IMR-90 (cell line): Measurements from ENCODE around the gene BRIP1. TPM values are rescaled to one million over a fixed set of nuclear protein-coding genes. Genes with fewer than 3 reads are reported as not detected.
"Not testable (repeated sequence)": the region's sequence is repeated elsewhere in the genome, so short reads cannot be mapped to it uniquely, and the experiment has no call there.

Experiments
- ATAC-seq: fragments of 200-7000 bp; cut with Tn5 transposase; 2 replicates; pipeline ENCODE4 v1.9.1; 2020; ENCODE audit warnings: low read depth, mild to moderate bottlenecking, moderate library complexity
- BruUV-seq: library from RNA; stranded (reverse); fragments of 400-500 nt; replicated peaks from 2 replicates; lab custom pipeline; 2021; lab: Mats Ljungman, UMichigan
- CTCF ChIA-PET: fragments of 300-600 bp; formaldehyde crosslinking; extraction: SDS; loops from one replicate; lab custom pipeline; 2021; ENCODE audit warnings: antibody characterized with exemption; lab: Yijun Ruan, JAX
- POLR2A ChIA-PET: fragments of 300-600 bp; sonication (Branson Sonifier 250); formaldehyde crosslinking; loops from one replicate; lab custom pipeline; 2022; ENCODE audit warnings: antibody characterized with exemption; ENCODE audit not compliant: unreplicated experiment; lab: Charles Lee
- DNase-seq: peaks from one replicate; pipeline ENCODE4 v3.0.0; 2013
- H2AFZ ChIP-seq: replicated peaks from 2 replicates; pipeline ENCODE3; 2013; ENCODE audit warnings: low read length, mild to moderate bottlenecking; ENCODE audit not compliant: poor library complexity
- H2AK5ac ChIP-seq: 2 replicates; pipeline ENCODE4 v1.6.1; 2013; ENCODE audit warnings: low read depth, low read length, inconsistent platforms
- H2AK9ac ChIP-seq: replicated peaks from 2 replicates; pipeline ENCODE3; 2013; ENCODE audit warnings: mild to moderate bottlenecking, low read depth, low read length, moderate library complexity; ENCODE audit not compliant: poor library complexity
- H2BK120ac ChIP-seq: 2 replicates; pipeline ENCODE4 v1.6.1; 2013; ENCODE audit warnings: low read depth, low read length, inconsistent platforms
- H2BK15ac ChIP-seq: 3 replicates; pipeline ENCODE4 v1.6.1; 2013; ENCODE audit warnings: low read depth, low read length, inconsistent platforms
- H2BK20ac ChIP-seq: 2 replicates; pipeline ENCODE4 v1.6.1; 2013; ENCODE audit warnings: low read depth, mild to moderate bottlenecking, inconsistent platforms, low read length, moderate library complexity
- H2BK5ac ChIP-seq: 2 replicates; pipeline ENCODE4 v1.6.1; 2013; ENCODE audit warnings: mild to moderate bottlenecking, low read depth, low read length, inconsistent platforms; ENCODE audit not compliant: poor library complexity, severe bottlenecking
- H3K14ac ChIP-seq: replicated peaks from 2 replicates; pipeline ENCODE4 v1.6.1; 2013; ENCODE audit warnings: low read depth, low read length, inconsistent platforms
- H3K18ac ChIP-seq: 2 replicates; pipeline ENCODE4 v1.6.1; 2013; ENCODE audit warnings: low read depth, low read length, control low read depth
- H3K23ac ChIP-seq: 2 replicates; pipeline ENCODE4 v1.6.1; 2013; ENCODE audit warnings: low read depth, low read length, inconsistent platforms
- H3K27ac ChIP-seq: 2 replicates; pipeline ENCODE4 v1.5.1; 2013; ENCODE audit warnings: mild to moderate bottlenecking, control low read depth, low read length; ENCODE audit not compliant: insufficient read depth
- H3K27me3 ChIP-seq: 2 replicates; pipeline ENCODE4 v1.6.1; 2013; ENCODE audit warnings: low read length; ENCODE audit not compliant: control insufficient read depth, insufficient read depth
- H3K36me3 ChIP-seq: 2 replicates; pipeline ENCODE4 v1.6.1; 2013; ENCODE audit warnings: low read length, mixed read lengths; ENCODE audit not compliant: control insufficient read depth, insufficient read depth
- H3K4ac ChIP-seq: 2 replicates; pipeline ENCODE4 v1.6.1; 2013; ENCODE audit warnings: low read depth, low read length, inconsistent platforms
- H3K4me1 ChIP-seq: 2 replicates; pipeline ENCODE4 v1.6.1; 2013; ENCODE audit warnings: low read length, mixed read lengths; ENCODE audit not compliant: control insufficient read depth, insufficient read depth
- H3K4me2 ChIP-seq: 2 replicates; pipeline ENCODE4 v1.6.1; 2013; ENCODE audit warnings: low read depth, mild to moderate bottlenecking, control low read depth, low read length, moderate library complexity
- H3K4me3 ChIP-seq: 2 replicates; pipeline ENCODE4 v1.5.1; 2013; ENCODE audit warnings: low read depth, mild to moderate bottlenecking, control low read depth, low read length, moderate library complexity; ENCODE audit not compliant: insufficient read depth
- H3K56ac ChIP-seq: 2 replicates; pipeline ENCODE4 v1.6.1; 2013; ENCODE audit warnings: low read length, inconsistent platforms; ENCODE audit not compliant: insufficient read depth; ENCODE audit errors: extremely low read depth
- H3K79me1 ChIP-seq, 2 experiments: 2 replicates each; pipeline ENCODE4 v1.6.1; 2013; ENCODE audit warnings: low read length in 2 of 2, inconsistent platforms in 1 of 2, low read depth in 1 of 2
- H3K9ac ChIP-seq: 2 replicates; pipeline ENCODE4 v1.6.1; 2013; ENCODE audit warnings: low read depth, low read length, control low read depth
- H3K9me1 ChIP-seq: 2 replicates; pipeline ENCODE4 v1.6.1; 2013; ENCODE audit warnings: low read length, inconsistent platforms; ENCODE audit not compliant: insufficient read depth
- H3K9me3 ChIP-seq: 2 replicates; pipeline ENCODE4 v1.6.1; 2013; ENCODE audit warnings: low read length; ENCODE audit not compliant: control insufficient read depth, insufficient read depth
- H4K20me1 ChIP-seq: 2 replicates; pipeline ENCODE4 v1.6.1; 2013; ENCODE audit warnings: low read length, inconsistent platforms; ENCODE audit not compliant: insufficient read depth
- H4K5ac ChIP-seq: 2 replicates; pipeline ENCODE4 v1.6.1; 2013; ENCODE audit warnings: mild to moderate bottlenecking, low read depth, low read length, control low read depth
- H4K8ac ChIP-seq, 2 experiments: 2 replicates each; pipeline ENCODE4 v1.6.1; 2013; ENCODE audit warnings: low read depth in 2 of 2, low read length in 2 of 2, control low read depth in 1 of 2, inconsistent platforms in 1 of 2
- H4K91ac ChIP-seq: 2 replicates; pipeline ENCODE4 v1.6.1; 2013; ENCODE audit warnings: low read depth, low read length, inconsistent platforms; ENCODE audit not compliant: insufficient read depth
- WGBS, 2 experiments: methylation state at CpG; one replicate each; pipeline versions ENCODE4 v1.1.5 to v1.1.7; 2013; ENCODE audit warnings: missing lambda C conversion rate in 2 of 2; ENCODE audit not compliant: insufficient read length in 1 of 2; ENCODE audit errors: extremely low coverage in 2 of 2; 5-methylcytosine and 5-hydroxymethylcytosine counted together
- dilution Hi-C: fragments of 300-500 bp; cut with HindIII; formaldehyde crosslinking; loops from one replicate; pipeline ENCODE4 v1.14.3; 2018; ENCODE audit warnings: low sequenced_read_pairs; ENCODE audit not compliant: unreplicated experiment
- in situ Hi-C: fragments of 300-500 bp; cut with MboI; formaldehyde crosslinking; loops from 3 replicates; pipeline ENCODE4 v1.14.3; 2019; ENCODE audit warnings: low sequenced_read_pairs, inconsistent platforms, mixed read lengths
- intact Hi-C: fragments of 100-400 bp; cut with micrococcal nuclease; formaldehyde crosslinking; loops from 2 replicates; pipeline ENCODE4 v1.10.0; 2022
- polyA plus RNA-seq, 3 experiments: library from polyadenylated mRNA; depleted of rRNA; stranded (reverse); fragments of >200 nt; gene quantifications; 2 replicates each; pipeline ENCODE4 v1.2.3, GENCODE V29; 2012; ENCODE audit warnings: low replicate concordance in 1 of 3
- total RNA-seq: library from RNA; depleted of rRNA; stranded (reverse); fragments of >200 nt; gene quantifications from 2 replicates; pipeline ENCODE4 v1.2.3, GENCODE V29; 2012

BRIP1 gene
- total and polyA plus RNA-seq, 2 of the 4 experiments (the other 2 are of a cell fraction), result 6.1 to 19.7 TPM

- BruUV-seq, H2BK15ac ChIP-seq, H3K23ac ChIP-seq, POLR2A ChIA-PET, H3K4me1 ChIP-seq, H3K4ac ChIP-seq, DNase-seq, H3K56ac ChIP-seq, H2BK20ac ChIP-seq, dilution Hi-C loops, H3K27ac ChIP-seq, ATAC-seq, in situ Hi-C loops, H4K8ac ChIP-seq, H3K36me3 ChIP-seq, H3K14ac ChIP-seq, H3K9me1 ChIP-seq, CTCF ChIA-PET, H3K9ac ChIP-seq, H2BK120ac ChIP-seq, H4K20me1 ChIP-seq, H4K91ac ChIP-seq, H4K5ac ChIP-seq, H2AFZ ChIP-seq, H3K27me3 ChIP-seq, H2BK5ac ChIP-seq, H3K4me2 ChIP-seq, H3K9me3 ChIP-seq, H2AK9ac ChIP-seq, intact Hi-C loops, H2AK5ac ChIP-seq, H3K4me3 ChIP-seq, H3K18ac ChIP-seq: not testable (repeated sequence)
- H3K79me1 ChIP-seq, result peaks cover 3 to 21% of the 10 kb centered on the region in 2 experiments; a peak in 2 of 4 replicates
- no CpG with 5 or more reads among the region's 1 CpG for WGBS, 2 experiments
Observed at GRCh38 chr17:61826866-61827265, 36.5 kb downstream of the BRIP1 start.

DNA sequence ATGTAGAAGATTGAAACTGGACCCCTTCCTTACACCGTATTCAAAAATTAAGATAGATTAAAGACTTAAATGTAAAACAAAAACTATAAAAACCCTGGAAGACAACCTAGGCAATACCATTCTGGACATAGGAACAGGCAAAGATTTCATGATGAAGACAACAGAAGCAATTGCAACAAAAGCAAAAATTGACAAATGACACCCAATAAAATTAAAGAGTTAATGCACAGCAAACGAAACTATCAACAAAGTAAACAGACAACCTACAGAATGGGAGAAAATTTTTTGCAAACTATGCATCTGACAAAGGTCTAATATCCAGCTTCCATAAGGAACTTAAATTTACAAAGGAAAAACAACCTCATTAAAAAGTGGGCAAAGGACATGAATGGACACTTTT, 37.1 kb downstream of the BRIP1 start:
- CTCF ChIA-PET, result interaction anchor here (0.6 kb wide), 1 partner anchor 190 kb away, joined by 3 read pairs; no protein-coding TSS in a partner anchor
- no CpG with 5 or more reads among the region's 2 CpGs for WGBS, 2 experiments

More for the DNA sequence above, 37.1 kb downstream of the BRIP1 start:
- POLR2A ChIA-PET, H2AK5ac ChIP-seq, H3K27ac ChIP-seq, H2BK5ac ChIP-seq, H3K18ac ChIP-seq, H4K5ac ChIP-seq, BruUV-seq, ATAC-seq, H3K9me1 ChIP-seq, H2BK20ac ChIP-seq, H3K27me3 ChIP-seq, H3K4me1 ChIP-seq, H3K23ac ChIP-seq, H2BK15ac ChIP-seq, DNase-seq, H4K91ac ChIP-seq, H3K9me3 ChIP-seq, H2AFZ ChIP-seq, H3K4ac ChIP-seq, H3K9ac ChIP-seq, H2AK9ac ChIP-seq, H3K14ac ChIP-seq, H3K4me3 ChIP-seq, H3K4me2 ChIP-seq, H4K20me1 ChIP-seq, intact Hi-C loops, H4K8ac ChIP-seq, H3K36me3 ChIP-seq, H3K56ac ChIP-seq, in situ Hi-C loops, dilution Hi-C loops, H2BK120ac ChIP-seq: not testable (repeated sequence)
- H3K79me1 ChIP-seq, result peaks cover 4 to 26% of the 10 kb centered on the region in 2 experiments; a peak in 3 of 4 replicates
